Kidney epithelial cell (primary cell): ENCODE results near the gene CLMN. TPM values are rescaled to one million over a fixed set of nuclear protein-coding genes. Genes with fewer than 3 reads are reported as not detected.
A peak's percentile ranks its signal among the peaks of the same experiment; 100 is the strongest.

ENCODE experiments used
- DNase-seq: peaks from one replicate; pipeline ENCODE4 v3.0.0-alpha.2; 2010; ENCODE audit warnings: low read depth
- H3K27me3 ChIP-seq: 2 replicates; pipeline ENCODE4 v1.6.0; 2011; ENCODE audit warnings: low read length; ENCODE audit not compliant: control insufficient read depth, insufficient read depth
- H3K36me3 ChIP-seq: 2 replicates; pipeline ENCODE4 v1.5.1; 2011; ENCODE audit warnings: low read length; ENCODE audit not compliant: control insufficient read depth, insufficient read depth
- H3K4me3 ChIP-seq: 2 replicates; pipeline ENCODE4 v1.5.1; 2011; ENCODE audit warnings: low read depth, mild to moderate bottlenecking, control low read depth, low read length
- total RNA-seq: library from RNA; depleted of rRNA; stranded (reverse); fragments of >200 nt; gene quantifications from 2 replicates; pipeline ENCODE4 v1.2.3, GENCODE V29; 2015
- TF ChIP-seq, protein P1 (sequence below): IDR thresholded peaks from 2 replicates; pipeline ENCODE4 v1.5.1; 2011; ENCODE audit warnings: mild to moderate bottlenecking, moderate library complexity, low read length, control low read depth, inconsistent platforms; ENCODE audit not compliant: insufficient read depth, poor library complexity, severe bottlenecking

CLMN gene
- total RNA-seq, 1 donor from 2014 or later = 9.8 TPM

- no peak overlapping the region for H3K4me3 ChIP-seq
- H3K27me3 ChIP-seq = no peaks in the 10 kb centered on the region
- TF ChIP-seq, protein P1, sequence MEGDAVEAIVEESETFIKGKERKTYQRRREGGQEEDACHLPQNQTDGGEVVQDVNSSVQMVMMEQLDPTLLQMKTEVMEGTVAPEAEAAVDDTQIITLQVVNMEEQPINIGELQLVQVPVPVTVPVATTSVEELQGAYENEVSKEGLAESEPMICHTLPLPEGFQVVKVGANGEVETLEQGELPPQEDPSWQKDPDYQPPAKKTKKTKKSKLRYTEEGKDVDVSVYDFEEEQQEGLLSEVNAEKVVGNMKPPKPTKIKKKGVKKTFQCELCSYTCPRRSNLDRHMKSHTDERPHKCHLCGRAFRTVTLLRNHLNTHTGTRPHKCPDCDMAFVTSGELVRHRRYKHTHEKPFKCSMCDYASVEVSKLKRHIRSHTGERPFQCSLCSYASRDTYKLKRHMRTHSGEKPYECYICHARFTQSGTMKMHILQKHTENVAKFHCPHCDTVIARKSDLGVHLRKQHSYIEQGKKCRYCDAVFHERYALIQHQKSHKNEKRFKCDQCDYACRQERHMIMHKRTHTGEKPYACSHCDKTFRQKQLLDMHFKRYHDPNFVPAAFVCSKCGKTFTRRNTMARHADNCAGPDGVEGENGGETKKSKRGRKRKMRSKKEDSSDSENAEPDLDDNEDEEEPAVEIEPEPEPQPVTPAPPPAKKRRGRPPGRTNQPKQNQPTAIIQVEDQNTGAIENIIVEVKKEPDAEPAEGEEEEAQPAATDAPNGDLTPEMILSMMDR = no peak
- DNase-seq = no peak
- H3K36me3 ChIP-seq = no peaks in the 10 kb centered on the region
These were observed 16.2 kb downstream of the CLMN start for GRCh38 chr14:95303552-95303951.

GRCh38 chr14:95302667-95303506 lies 16.8 kb downstream of the CLMN start:
- no peaks in the 10 kb centered on the region for H3K27me3 ChIP-seq
- no peak for DNase-seq
- TF ChIP-seq, protein P1 = no peak

GRCh38 chr14:95301527-95302187 lies 18.1 kb downstream of the CLMN start:
- Histone ChIP-seq H3K27me3 (no peaks in the 10 kb centered on the region), H3K4me3 (no peak overlapping the region), H3K36me3 (no peaks in the 10 kb centered on the region)
- TF ChIP-seq, protein P1 = no peak
- no peak for DNase-seq

More at GRCh38 chr14:95302667-95303506, 16.8 kb downstream of the CLMN start:
- H3K36me3 ChIP-seq = no peaks in the 10 kb centered on the region
- no peak overlapping the region for H3K4me3 ChIP-seq

DNA sequence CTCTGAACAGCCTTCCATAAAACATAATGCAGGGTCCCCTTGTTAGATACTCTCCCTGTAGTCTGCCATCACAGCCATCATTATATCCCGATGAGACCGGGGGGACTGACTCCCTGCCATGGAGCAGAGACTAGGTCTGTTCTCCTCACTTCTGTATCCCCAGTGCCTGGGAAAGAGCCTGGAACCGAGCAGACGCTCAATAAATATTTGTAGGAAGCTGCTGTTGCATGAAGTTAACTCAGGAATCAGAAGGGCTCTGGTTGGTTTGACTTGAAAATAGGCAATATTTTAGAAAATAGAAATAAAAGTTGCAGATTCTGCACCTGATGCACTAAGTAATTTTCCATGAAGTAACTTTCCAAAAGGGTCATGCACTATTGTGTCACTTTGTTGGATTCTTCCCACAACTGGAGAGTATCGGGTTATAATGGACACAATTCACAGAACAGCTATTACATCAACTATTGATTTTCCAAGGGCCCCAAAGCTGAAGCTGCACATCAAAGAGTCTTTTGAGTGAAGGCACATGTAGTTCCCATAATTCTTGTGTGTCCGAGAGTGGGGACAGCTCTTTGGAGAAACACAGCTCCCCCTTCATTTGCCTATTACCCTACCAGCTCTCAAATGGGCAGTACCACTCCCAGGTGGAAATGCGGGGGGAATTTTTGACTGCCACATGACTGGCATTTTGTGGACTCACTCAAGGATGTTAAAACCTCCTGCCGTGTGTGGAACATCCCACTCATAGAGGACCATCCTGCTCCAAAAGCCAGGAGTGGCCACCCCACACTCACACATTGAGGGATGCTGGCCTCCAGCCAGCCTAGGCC lies 18.8 kb downstream of the CLMN start:
- DNase-seq = no peak
- TF ChIP-seq, protein P1 = no peak
- no peak overlapping the region for H3K4me3 ChIP-seq

DNA sequence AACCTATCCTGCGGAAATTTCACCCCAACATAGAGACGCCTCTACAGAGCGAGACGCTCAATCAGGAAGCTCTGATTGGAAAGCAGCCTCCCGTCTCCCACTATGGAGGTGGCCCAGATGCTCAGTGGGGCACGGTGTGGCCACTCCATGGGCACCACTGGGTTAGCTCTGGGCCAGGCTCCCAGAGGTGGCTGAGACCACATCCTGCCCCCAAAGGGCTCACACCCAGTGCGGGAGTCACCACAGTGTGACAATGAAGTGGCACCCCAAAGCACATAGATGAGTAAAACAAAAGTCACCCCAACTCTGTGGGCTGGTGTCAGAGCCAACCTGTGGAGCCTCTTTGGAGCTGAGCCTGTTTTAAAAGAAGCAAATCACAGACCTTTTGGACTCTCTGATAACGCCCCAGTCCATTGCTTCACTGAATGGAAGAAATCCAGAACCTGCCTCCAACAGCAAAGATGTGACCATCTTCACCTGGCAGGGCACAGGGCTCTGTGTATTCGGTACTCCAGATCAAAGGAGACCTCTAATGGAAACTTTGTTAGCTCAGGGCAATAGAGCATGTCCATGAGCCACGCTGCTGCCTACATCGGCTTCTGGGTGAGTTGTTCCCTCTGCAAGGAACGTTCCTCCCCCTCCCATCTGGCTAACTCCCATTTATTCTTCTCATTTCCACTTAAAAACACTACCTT lies 19.6 kb downstream of the CLMN start:
- Histone ChIP-seq H3K4me3 (no peak overlapping the region), H3K36me3 (no peaks in the 10 kb centered on the region), H3K27me3 (no peaks in the 10 kb centered on the region)
- TF ChIP-seq, protein P1 = no peak
- DNase-seq = peak; percentile 43

More for the DNA sequence above, 18.8 kb downstream of the CLMN start:
- Histone ChIP-seq H3K36me3 (no peaks in the 10 kb centered on the region), H3K27me3 (no peaks in the 10 kb centered on the region)
